GM19372 (cell line): Measurements from ENCODE around the gene ARHGAP6.

ENCODE experiments used
- ATAC-seq: cut with Tn5 transposase; IDR thresholded peaks from one replicate; pipeline ENCODE4 v1.9.1; 2021; ENCODE audit warnings: mild to moderate bottlenecking, low read depth, moderate library complexity; ENCODE audit not compliant: unreplicated experiment

ARHGAP6 gene

DNA sequence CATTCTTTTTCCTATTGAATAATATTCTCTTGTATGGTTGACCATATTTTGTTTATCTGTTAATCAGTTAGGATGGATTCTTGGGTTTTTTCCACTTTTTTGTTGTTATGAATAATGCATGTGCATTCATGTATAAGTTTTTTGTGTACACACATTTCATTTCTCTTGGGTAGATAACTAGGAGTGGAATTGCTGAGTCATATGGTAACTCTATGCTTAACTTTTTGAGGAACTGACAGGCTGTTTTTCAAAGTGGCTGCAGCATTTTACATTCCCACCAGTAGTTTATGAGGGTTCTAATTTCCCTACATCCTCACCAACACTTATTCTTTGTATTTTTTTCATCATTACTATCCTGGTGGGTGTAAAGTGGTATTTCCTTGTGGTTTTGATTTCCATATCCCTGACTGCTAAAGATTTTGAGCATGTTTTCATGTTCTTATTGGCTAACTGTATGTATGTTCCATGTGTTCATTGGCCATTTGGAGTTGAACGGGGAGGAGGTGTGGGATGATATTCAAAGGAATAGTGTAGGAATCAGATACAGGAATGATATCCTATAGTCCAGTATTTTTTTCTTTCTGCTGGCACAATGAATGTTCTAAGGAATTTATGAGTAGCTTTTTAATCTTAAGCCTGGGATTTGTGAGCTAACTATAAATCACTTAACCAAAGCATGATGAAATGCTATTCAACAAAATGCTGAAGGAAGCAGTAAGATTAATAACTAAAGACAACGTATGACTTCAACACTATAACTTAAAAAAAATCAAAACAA lies 258.2 kb downstream of the ARHGAP6 start:
- ATAC-seq: no peak

DNA sequence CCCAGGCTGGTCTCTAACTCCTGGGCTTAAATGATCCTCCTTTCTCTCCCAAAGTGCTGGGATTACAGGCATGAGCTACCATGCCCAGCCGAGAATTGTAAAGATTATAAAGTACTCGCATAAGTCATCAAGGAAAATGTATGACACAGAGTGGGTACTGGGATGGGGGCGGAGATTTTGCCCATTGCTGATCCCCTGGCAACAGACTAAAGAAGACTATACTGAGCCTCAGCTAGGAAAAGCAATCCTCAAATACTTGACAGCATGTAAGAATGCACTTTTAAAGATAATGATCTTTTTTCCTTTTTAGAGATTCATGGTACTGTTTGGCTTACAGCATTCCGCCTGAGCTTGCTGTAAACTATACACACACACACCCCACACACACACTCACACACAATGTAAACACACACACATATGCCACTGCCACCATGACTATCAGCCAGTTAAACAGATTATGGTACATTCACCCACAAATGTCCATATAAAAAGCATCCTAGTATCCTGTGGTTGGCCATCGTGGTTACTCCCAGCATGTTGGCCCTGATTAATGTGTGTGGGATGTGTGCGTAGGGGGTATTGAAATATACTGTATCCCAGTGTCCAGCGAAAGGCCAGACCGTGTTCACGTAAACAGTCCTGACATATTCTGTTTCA lies 259.5 kb downstream of the ARHGAP6 start:
- ATAC-seq: no peak

DNA sequence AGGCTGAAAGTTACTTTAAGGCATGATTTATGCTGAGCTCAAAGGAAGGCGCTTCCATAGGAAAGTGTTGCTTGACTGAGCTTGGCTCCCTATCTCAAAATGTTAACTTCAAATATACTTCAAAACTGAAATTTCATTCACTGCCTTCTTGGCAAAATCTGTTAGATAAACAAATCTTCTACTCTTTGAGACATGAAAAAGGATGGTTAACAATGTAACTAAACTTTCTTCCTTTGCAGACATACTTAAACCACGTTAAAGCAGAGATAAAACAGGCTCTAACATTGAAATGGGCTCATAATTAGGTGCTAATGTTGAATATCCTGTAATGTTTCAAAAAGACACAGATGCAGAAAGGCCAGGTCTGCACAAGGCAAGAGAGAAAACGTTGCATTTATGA lies 262.1 kb downstream of the ARHGAP6 start:
- ATAC-seq: no peak

DNA sequence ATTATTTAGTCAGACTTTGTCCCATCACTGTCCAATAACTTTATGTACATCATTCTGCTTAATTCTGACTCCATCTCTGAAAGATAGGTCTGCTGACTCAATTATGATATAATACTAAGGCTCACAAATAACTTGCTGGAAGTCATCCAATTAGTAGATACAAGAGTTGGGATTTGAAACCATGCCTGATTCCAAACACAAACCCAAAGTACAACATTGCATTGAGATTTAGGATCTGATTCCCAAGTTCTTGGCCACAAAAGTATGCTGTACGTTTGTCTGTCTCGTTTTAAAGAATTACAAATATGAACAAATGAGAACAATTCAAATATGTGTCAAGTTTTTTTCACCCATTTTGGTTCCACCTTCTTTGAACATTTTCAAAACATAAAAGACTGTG lies 263.8 kb downstream of the ARHGAP6 start:
- no peak for ATAC-seq

DNA sequence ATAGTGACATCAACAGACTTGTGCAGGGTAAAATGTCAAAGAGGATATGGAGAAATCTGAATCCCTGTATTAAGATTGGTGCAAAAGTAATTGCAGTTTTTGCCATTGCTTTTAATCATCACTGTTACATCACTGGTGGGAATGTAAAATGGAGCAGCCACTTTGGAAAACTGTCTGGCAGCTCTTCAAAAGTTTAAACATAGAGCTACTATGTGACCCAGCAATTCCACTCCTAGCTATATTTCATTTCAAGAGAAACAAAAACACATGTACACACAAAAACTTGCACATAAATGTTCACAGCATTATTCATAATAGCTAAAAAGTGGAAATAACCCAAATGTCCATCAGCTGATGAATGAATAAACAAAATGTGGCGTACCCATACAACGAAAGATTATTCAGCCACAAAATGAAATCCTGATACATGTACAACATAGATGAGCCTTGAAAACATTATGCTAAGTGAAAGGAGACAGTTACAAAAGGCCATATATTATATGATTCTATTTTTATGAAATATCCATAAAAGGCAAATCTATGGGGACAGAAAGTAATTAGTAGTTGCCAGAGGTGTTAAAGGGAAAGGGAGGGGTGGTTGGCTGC lies 266.1 kb downstream of the ARHGAP6 start:
- ATAC-seq: no peak

DNA sequence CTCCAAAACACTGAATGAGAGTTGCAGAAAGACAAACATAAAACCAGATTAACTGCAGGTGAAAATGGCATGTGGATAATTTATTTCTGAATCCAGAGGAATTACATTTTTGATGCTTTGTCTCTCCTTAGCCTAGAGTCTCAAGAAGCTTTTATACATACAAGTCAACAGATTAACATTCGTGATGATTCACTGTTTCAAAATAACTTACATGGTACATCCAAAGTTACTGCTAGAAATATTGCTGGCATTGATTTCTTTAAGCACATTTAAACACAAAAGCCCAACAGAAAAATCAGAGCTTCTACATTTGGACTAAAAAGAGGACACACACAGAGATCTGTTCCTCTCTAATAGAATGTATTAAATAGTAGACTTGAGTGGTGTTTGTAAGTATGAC lies 266.9 kb downstream of the ARHGAP6 start:
- no peak for ATAC-seq

DNA sequence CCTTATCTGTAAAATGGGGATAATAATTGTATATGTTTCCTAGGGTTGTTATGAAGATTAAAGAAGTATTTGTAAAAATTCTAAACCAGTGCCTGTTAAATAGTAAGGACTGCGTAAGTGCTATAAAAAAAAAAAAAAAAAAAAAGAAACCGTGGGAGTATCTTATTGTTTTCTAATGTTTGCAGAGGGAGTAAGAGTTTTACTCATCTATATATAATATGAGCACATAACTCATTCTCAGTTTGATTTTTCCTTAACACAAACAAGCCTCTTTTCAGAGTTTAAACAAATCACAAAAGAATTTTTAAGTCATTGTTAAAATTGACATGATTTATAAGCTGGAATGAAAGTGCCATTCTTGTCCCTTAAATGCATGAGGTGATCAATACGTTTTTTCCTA lies 267.6 kb downstream of the ARHGAP6 start:
- no peak for ATAC-seq

DNA sequence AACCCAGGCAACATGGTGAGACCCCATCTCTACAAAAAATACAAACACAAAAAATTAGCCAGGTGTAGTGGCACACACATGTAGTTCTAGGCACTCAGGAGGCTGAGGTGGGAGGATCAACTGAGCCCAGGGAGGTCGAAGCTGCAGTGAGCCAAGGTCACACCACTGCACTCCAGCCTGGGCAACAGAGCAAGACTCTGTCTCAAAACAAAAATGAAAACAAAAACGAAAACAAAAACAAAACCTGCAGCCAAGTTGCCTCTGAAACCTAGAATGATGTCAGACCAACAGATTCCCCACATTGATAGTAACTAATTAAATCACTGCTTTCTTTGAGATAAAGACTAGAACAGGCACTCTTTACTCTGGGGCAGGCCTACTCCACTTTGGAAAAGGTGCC lies 268.0 kb downstream of the ARHGAP6 start:
- no peak for ATAC-seq

DNA sequence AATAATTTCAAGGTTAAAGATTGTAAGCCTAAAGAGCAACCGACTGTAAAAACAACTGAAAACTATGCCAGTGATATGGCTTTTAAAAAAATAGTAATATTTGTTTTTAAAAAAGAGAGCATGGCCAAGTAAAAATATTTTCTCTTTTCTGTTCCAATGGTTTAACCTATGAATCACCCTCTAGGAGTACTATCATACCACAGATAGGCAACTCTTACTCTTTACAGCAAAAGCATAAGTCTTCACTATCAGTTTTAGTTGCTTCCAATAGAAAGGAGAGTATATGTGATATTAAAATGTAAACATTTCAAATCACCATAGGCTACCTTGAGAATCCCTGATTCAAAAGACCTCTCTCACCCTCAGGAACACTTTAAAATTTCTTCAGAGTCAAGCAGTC lies 269.9 kb downstream of the ARHGAP6 start:
- ATAC-seq: no peak

DNA sequence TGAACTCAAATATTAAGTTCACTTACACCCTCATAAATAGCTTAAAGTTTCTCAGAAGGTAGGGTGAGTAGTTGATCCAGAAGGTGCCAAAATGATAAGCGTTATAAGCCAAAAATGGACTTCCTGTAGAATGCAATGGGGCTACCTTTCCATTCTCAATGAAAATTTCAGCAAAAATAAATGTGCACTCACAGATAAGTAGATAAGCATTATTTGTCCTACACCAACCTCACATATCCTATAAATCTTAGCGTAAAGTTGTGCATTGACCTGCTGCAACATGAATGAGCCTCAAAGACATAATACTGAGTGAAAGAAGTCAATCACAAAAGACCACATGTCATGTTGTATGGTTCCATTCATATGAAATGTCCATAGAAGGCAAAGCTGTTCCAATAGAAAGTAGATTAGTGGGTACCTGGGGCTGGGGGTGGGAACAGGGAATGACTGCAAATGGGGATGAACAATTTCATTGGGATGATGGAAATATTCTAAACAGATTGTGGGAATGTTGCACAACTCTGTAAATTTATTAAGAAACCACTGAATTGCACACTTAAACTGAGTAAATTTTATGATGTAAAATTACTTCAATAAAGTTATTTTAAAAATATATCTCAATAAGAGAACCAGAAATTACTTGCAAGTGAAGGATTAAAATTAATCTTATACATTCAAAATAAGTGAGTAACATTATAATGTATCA lies 271.6 kb downstream of the ARHGAP6 start:
- no peak for ATAC-seq

DNA sequence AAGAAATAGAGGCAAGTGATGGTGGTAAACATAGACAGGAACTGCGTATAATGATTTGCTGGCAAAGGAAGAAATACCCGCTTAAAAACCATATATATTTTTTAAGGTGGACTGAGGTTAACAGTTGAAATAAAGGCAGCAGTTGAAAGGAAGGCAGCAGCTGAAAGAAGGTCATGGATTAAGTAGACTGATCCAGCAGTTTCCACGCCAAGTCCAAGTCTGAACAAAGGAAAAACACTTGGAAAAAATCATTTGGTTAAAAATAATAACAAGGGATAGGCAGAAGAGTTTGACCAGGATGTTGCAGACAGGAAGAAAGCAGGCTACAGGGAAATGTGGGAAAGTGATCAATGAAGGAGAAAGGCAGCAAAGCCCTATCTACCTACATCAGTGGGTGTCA lies 278.9 kb downstream of the ARHGAP6 start:
- no peak for ATAC-seq

DNA sequence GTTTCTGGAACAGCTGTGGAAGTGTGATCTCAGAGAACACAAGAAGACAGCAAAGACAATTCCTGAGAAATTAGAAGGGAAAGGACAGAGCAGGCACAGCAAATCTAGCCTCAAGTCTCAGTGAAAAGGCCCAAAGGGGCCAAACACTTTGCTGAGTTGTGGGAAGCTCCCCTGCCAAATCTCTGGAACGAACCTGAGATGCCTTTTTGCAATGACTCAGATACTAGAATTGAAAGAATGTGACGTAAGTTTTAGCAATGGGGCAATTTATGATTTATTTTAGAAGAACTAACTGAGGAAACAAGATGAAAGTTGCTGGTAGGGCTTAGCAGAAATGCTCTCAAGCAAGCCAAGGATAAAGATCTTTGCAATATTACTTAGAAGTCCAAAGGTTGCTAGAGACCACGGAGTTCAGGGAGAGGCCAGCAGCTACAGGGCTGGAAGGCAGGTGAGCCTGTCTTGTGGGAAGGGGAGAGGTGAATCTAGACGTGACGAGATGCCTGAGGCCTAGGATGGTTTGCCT lies 279.7 kb downstream of the ARHGAP6 start:
- ATAC-seq: no peak

DNA sequence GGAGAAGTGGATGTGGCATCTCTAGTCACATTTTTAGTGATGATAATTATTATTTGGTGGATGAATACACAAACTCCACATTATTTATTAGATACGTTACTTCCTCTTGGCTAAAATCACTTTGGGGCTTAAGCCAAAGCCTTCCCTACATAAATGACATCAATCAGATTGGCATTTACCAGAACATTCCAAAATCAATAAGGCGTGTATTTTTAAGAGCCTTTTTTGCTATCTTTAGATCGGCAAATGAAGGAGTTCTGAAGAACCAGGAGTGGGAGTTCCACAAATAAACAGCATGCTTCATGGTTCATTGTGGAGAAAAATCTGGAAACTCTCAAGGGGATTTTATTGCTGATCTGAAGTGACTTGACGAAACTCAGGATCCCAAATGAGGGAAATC lies 282.8 kb downstream of the ARHGAP6 start:
- no peak for ATAC-seq

DNA sequence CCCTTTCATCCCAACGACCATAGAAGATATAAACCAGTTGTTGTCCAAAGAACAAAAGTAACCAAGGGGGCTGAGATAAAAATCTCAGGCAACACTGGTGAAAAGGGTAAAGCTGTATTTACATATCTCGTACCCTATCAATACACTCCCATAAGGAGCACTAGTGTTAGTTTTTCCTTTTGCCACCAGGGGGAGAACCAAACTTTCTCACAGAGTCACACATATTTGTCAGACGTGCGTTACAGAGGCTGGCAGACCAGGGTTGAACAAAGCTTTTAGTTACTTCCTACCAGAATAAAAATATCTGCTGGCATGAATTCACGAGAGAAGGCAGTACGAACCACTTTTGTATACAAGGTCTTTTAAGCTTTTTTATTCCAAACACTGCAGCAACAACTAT lies 284.3 kb downstream of the ARHGAP6 start:
- no peak for ATAC-seq

DNA sequence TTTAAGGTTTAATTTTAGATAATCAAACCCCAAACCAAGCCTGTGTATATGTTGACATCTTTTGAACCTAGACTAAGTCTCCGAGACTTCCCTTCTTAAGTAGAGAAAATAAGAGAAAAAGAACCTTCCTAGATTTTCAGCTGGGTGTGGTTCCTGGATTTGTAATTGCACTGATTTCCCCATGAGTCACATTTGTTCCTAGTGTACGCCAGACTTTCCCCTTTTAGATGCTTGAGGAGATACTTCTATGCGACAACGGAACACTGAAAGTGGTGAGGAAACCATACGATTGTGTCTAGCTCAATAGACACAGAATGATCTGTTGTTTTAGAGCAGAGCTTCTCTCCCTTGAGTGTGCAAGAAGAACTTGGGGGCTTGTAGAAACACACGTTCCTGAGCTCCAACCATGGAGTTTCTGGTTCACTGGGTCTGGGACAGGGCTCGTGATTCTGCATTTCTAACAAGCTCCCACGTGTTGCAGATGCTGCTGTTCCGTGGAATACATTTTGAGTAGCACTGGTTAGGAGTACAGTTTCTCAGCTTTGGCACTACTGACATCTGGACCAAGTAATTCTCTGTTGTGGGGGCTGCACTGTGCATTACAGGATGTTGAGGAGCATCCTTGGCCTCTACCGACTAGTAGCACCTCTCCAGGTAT lies 285.4 kb downstream of the ARHGAP6 start:
- ATAC-seq: no peak

DNA sequence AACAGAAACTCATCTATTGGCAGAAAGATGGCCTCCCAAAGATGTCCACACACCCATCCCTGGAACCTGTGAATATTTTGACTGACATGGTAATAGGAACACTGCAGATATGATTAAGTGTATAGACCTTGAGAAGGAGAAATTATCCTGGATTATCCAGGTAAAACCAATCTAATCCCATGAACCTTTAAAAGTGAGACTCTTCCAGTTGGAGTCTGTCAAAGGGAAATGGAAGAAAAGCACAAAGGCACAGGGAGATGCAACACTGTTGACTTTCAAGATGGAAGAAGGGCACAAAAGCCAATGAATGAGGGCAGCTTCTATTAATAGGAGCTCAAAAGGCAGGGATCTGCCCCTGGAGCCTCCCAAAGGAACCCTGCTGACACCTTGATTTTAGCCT lies 289.6 kb downstream of the ARHGAP6 start:
- no peak for ATAC-seq

DNA sequence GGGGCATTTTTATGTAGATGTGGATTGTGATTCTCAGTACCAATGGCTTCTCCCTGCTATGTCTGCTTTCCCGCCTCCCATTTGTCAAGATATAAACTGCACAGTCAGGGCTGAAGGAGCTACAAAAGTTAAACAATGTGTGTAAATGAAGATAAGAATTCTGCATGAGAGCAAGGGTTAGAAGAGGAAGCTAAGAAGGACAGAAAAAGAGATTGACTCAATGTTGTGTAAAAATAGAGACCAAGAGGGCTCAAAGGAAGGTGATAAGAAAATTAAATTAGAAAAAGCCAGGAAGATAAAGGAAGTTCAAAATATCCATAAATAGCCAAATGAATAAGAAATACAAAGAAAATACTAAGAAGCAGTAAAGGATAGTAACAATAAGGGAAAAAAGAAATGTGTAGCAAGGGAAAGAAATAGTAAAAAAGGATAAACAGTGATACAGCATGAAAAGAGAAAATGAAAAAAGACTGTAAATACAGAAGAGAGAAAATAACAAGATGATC lies 290.1 kb downstream of the ARHGAP6 start:
- ATAC-seq: no peak

DNA sequence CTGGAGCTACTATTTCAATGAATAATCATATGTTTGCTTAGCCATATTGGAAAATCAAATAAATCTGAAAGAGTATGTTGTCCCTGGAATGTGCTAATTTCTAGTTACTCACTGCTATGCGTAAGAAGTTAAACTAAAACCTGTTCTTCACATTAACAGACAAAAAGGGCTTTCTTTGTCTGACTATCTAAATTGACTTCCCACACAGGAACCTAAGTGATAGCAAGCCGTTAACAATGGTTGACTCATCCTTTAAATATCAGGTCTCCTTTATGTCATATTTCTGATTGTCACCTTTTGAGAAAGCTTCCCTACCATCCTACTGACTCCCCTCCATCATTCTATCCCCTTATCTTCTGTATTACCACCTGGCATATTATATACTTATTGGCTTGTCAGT lies 291.1 kb downstream of the ARHGAP6 start:
- no peak for ATAC-seq

DNA sequence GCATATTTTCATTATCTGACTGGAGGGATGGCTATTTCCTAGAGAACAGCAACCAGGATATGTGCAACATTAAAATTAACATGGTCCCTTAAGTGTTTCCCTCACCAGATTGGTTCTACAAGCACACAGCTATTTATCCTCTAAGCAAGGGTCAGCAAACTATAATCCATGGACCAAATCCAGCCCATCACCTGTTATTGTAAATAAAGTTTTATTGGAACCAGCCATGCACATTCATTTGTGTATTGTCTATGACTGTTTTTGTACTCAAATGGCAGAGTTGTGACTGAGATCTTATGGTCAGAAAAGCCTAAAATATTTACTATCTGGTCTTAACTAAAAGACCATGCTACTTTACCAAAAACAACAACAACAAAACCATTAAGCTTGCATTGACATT lies 294.6 kb downstream of the ARHGAP6 start:
- ATAC-seq: no peak
